GM18526 (cell line): Measurements from ENCODE around the gene EDEM3.

ENCODE experiments used
- POLR2A ChIP-seq: IDR thresholded peaks from 3 replicates; pipeline ENCODE4 v1.6.1; 2011; ENCODE audit not compliant: insufficient read length; ENCODE audit errors: extremely low read depth

EDEM3 gene

DNA sequence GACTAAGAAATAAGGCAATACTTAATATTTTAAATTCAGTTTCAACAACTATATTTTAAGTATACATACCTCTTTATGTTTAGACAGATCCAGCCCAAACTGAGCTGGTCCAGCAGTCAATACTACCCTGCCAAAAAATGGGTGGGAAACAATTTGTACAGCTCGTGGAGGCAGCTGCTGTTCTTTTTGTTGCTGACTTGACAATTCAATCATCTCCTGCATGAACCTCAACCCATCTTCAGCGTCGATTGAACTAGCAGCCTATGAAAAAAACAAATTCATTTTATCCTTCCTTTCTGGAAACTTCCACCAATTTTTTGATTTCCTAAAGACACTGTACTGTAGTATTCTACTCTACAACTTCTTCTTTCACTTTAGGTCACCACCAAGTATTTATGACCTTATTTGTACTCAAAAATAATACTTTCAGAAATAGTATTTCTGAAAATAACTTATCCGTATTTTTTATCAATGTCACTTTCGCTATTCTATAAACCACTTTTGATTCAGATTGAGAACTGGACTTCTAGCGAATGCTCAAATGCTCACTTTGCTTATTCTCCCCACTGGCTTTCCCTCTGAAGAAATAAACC is 46.5 kb downstream of the EDEM3 start:
- TF ChIP-seq POLR2A, result no peak

DNA sequence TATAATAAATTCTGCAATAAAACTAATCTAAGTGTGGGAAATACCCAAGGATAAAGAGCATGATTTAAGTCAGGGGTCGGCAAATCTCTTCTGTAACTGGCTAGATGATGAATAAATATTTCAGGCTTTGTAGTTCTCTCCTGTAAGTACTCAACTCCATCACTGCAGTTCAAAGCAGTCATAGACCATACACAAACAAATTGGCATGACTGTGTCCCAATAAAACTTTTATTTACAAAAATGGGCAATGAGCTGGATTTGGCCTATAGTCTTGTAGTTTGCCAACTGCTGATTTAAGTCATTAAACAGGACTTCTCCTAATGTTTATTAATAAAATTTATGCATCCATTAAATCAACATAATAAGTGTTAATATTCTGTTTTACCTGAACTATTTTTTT is 49.4 kb downstream of the EDEM3 start:
- TF ChIP-seq POLR2A, result no peak

DNA sequence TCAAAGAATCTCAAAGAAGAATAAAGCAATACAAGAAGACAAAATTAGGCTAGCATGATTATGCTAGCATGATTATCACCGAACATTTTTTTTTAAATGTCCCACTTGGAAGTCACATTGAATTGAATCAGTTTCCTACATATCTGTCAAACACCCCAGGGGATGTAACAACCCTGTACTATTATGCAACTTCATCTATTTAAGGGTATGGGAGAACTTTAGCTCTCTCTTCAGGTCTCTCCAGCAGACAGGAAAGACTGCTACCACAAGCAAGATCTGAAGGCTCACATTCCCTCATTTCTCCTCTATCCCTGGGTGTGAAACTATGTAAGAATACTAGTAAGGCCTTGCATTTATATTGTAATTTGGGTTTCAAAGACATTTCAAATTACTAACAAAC is 52.8 kb downstream of the EDEM3 start:
- TF ChIP-seq POLR2A, result no peak

- TF ChIP-seq POLR2A, result no peak
Observed at GRCh38 chr1:184698969-184699368, 55.7 kb downstream of the EDEM3 start.

DNA sequence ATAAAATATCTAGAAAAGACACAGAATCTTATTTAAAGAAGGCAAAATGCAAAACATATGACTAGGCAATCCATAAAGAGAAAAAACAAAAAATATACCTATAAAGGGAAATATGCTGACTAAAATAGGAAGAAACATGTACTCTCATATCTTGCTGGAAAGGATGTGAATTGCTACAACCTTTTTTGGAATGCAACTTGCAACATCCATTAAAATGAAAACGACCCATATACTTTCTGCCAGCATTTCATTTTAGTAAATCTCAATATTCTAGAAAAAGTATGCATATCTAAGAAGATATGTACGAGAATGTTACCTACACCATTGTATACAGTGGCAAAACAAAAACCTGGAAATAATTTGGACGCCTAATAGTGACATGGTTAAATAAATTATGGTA is 56.6 kb downstream of the EDEM3 start:
- TF ChIP-seq POLR2A, result no peak

GRCh38 chr1:184696403-184696802 is 58.3 kb downstream of the EDEM3 start:
- no peak for TF ChIP-seq POLR2A

DNA sequence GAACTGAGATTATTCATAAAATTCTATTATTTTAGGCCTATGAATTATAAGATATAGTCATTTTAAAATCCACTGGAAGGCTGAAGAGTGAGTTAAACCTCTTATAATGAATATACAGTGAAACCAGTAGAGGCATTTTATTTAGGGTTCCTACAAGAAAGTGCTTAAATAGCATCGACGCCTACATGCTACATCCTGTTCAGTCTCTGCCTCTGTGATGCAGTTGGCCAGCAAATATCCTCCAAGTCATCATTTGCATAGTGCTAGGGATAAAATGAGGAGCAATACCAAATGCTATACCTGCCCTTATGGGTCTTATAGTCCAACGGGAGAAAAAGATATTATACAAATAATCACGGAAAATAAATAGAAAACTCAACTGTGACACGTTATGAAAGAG is 59.6 kb downstream of the EDEM3 start:
- TF ChIP-seq POLR2A, result no peak

- TF ChIP-seq POLR2A, result no peak
Observed at GRCh38 chr1:184693011-184693410, 61.6 kb downstream of the EDEM3 start.

- no peak for TF ChIP-seq POLR2A
Observed at GRCh38 chr1:184691719-184692324, 62.8 kb downstream of the EDEM3 start.

GRCh38 chr1:184686540-184686939 is 68.1 kb downstream of the EDEM3 start:
- TF ChIP-seq POLR2A, result no peak

- TF ChIP-seq POLR2A, result no peak
Observed at GRCh38 chr1:184685116-184685515, 69.5 kb downstream of the EDEM3 start.

- TF ChIP-seq POLR2A, result no peak
Observed at GRCh38 chr1:184684285-184685074, 70.2 kb downstream of the EDEM3 start.

DNA sequence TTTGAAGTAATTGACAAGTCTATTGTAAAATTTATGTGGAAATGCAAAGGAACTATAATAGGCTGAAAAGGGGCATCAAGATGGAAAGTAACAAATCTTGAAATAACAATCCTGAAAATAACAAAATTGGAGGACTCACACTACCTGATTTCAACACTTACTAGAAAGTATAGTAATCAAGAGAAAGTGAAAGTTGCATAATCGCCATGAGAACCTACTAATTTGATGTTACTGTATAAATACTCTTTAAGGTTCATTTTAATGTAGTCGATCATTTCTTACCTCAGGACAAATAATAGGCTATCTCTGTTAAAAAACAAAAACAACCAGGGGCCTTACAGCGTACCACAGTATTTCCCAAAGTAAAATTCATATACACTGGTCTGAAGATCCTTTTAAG is 71.7 kb downstream of the EDEM3 start:
- TF ChIP-seq POLR2A, result no peak

DNA sequence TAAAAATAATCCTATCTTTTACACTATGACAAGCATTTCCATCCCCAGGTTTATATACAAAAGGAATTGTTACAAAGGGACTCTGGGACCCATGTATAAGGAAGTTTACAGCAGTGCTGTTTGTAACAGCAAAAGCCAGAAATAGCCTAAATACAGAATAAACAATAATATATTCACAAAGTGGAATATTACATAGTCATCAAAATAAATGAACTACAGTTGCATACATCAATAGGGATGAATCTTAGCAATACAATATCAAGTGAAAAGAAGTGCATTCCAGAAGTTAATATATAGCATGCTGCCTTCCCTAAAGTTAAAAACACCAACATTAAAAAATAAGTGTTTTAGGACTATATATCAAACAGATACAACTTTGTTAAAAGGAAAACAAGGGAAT is 77.3 kb downstream of the EDEM3 start:
- TF ChIP-seq POLR2A, result no peak

GRCh38 chr1:184673305-184673704 is 81.4 kb downstream of the EDEM3 start:
- TF ChIP-seq POLR2A, result no peak

- no peak for TF ChIP-seq POLR2A
Observed at GRCh38 chr1:184672013-184672726, 82.5 kb downstream of the EDEM3 start.

DNA sequence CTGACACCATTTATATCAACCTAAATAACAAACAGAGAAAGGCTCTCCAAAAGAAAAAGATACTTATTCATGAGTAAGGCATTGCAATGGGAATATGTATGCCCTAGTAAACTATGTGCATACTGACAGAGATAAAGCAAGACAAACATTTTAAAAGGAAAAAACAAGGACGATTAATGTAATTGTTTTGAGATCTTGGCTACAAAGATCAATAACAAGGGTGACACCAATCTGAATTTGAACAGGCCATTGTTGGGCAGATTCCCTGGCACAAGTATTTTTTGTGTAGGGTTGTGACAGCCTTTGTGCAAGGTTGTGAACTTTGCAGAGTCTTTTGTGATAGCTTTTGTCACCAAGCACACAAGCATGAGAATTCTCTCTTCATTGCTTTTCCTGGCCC is 85.3 kb downstream of the EDEM3 start:
- TF ChIP-seq POLR2A, result no peak

DNA sequence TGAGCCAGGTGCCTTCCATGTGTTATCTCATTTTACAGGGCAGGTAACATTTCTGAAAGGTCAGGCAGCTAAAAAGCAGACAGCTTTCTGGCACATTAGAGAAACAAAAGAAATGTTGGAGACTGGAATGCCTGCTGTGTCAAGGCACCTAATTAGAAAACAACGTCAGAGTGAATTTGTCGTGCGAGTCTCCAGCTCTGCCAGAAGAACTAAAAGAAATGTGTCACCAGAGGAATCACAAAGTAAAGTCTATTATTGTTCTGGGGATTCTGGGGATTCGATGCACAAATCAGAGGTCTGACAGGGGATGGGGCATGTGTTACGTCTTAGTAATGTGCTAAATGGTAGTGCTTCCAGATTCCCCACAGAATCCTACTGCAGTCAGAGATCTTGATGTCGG is 89.3 kb downstream of the EDEM3 start:
- no peak for TF ChIP-seq POLR2A
